ENCODE measurements around the gene CHN2.

CHN2 gene

GRCh38 chr7:29430279-29430949 is 235.8 kb downstream of the CHN2 start:
- no peak for TF ChIP-seq CTCF (IDR thresholded peaks at IDR 0.05; ENCODE audit: low read depth, low read length)
- no peak overlapping the region for H3K4me3 ChIP-seq (ENCODE audit: low read depth, low read length)
- H3K36me3 ChIP-seq: no peaks in the 10 kb centered on the region
- H3K4me1 ChIP-seq: no peaks in the 10 kb centered on the region
- no peaks in the 10 kb centered on the region for H3K9me3 ChIP-seq
- H3K27me3 ChIP-seq: no peaks in the 10 kb centered on the region
- no peak for DNase-seq

- no peak overlapping the region for H3K4me3 ChIP-seq (ENCODE audit: low read depth, low read length)
- H3K9me3 ChIP-seq: no peaks in the 10 kb centered on the region
- no peaks in the 10 kb centered on the region for H3K4me1 ChIP-seq
- H3K27me3 ChIP-seq: no peaks in the 10 kb centered on the region
- DNase-seq: no peak
- H3K36me3 ChIP-seq: no peaks in the 10 kb centered on the region
- no peak for TF ChIP-seq CTCF (IDR thresholded peaks at IDR 0.05; ENCODE audit: low read depth, low read length)
Measured at GRCh38 chr7:29431686-29432085, 237.1 kb downstream of the CHN2 start.

DNA sequence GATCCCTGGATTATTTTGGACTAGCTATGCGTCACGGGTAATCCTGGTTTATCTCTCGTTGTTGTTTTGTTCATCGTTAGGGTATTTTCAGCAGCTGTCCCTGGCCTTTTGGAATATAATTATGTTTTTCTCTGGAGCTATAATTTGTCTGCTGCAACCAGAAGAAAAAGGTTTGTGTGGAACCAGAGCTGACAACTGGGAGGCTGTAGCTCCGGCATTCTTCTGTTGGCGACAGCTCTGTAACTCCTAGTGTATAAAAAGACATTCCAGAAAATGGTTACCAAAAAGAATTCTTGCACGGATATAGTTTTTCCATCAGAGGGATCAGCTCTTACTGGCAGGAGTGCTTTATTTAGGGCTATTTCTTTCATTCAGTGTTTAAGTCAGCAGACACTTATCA is 238.1 kb downstream of the CHN2 start:
- no peak for DNase-seq
- H3K4me1 ChIP-seq: no peaks in the 10 kb centered on the region
- no peaks in the 10 kb centered on the region for H3K36me3 ChIP-seq
- no peaks in the 10 kb centered on the region for H3K9me3 ChIP-seq
- H3K4me3 ChIP-seq (ENCODE audit: low read depth, low read length): no peak overlapping the region
- no peak for TF ChIP-seq CTCF (IDR thresholded peaks at IDR 0.05; ENCODE audit: low read depth, low read length)
- no peaks in the 10 kb centered on the region for H3K27me3 ChIP-seq

DNA sequence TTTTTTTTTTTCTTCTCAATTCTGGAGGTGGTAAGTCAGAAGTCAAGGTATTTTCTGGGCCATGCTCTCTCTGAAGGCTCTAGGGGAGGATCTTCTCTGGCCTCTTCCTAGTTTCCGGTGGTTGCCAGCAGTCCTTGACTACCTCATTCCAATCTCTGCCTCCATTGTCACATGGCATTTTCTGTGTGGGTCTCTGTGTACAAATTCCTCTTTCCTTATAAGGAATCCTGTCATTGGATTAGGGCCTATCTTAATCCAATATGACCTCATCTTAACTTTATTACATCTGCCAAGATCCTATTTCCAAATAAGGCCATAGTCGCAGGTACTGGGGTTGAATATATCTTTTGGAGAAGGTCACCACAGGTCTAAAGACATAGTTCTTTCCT is 239.8 kb downstream of the CHN2 start:
- DNase-seq: no peak
- H3K4me1 ChIP-seq: no peaks in the 10 kb centered on the region
- H3K27me3 ChIP-seq: no peaks in the 10 kb centered on the region
- H3K36me3 ChIP-seq: no peaks in the 10 kb centered on the region
- TF ChIP-seq CTCF (IDR thresholded peaks at IDR 0.05; ENCODE audit: low read depth, low read length): no peak
- no peak overlapping the region for H3K4me3 ChIP-seq (ENCODE audit: low read depth, low read length)
- no peaks in the 10 kb centered on the region for H3K9me3 ChIP-seq

GRCh38 chr7:29435167-29435566 is 240.6 kb downstream of the CHN2 start:
- Histone ChIP-seq H3K36me3 (no peaks in the 10 kb centered on the region), H3K4me3 (ENCODE audit: low read depth, low read length) (no peak overlapping the region), H3K4me1 (no peaks in the 10 kb centered on the region), H3K27me3 (no peaks in the 10 kb centered on the region), H3K9me3 (no peaks in the 10 kb centered on the region)
- no peak for TF ChIP-seq CTCF (IDR thresholded peaks at IDR 0.05; ENCODE audit: low read depth, low read length)
- no peak for DNase-seq

GRCh38 chr7:29435902-29436301 is 241.3 kb downstream of the CHN2 start:
- Histone ChIP-seq H3K4me1 (no peaks in the 10 kb centered on the region), H3K27me3 (no peaks in the 10 kb centered on the region), H3K36me3 (no peaks in the 10 kb centered on the region), H3K4me3 (ENCODE audit: low read depth, low read length) (no peak overlapping the region), H3K9me3 (no peaks in the 10 kb centered on the region)
- TF ChIP-seq CTCF (IDR thresholded peaks at IDR 0.05; ENCODE audit: low read depth, low read length): no peak
- no peak for DNase-seq
